Lower leg skin (tissue), 4 donors: Measurements from ENCODE around the gene AOPEP. TPM values are rescaled to one million over a fixed set of nuclear protein-coding genes. Genes with fewer than 3 reads are reported as not detected.

Experiments used
- DNase-seq, 2 donors: peaks; one replicate each; pipeline ENCODE4 v3.0.0-alpha.2; 2019; ENCODE audit warnings: low spot score in 2 of 2
- H3K4me3 ChIP-seq: fragments of 200-600 bp; sonication (generic); 2 replicates; pipeline ENCODE4 v1.5.1; 2017; ENCODE audit warnings: mild to moderate bottlenecking, low read depth; ENCODE audit not compliant: poor library complexity, severe bottlenecking
- POLR2A ChIP-seq, 2 donors: fragments of 450-650 bp; IDR thresholded peaks; one replicate each; pipeline ENCODE4 v1.6.1; 2016 to 2017; ENCODE audit warnings: antibody characterized with exemption in 2 of 2, mild to moderate bottlenecking in 1 of 2, moderate library complexity in 1 of 2
- WGBS, 2 donors: methylation state at CpG; one replicate each; pipeline ENCODE4 v1.1.5; 2018; 5-methylcytosine and 5-hydroxymethylcytosine counted together
- intact Hi-C: fragments of 100-400 bp; cut with DNase I; formaldehyde crosslinking; loops from one replicate; pipeline ENCODE4 v1.15.0; 2023; ENCODE audit warnings: low total_unique reads
- total RNA-seq, 4 donors: library from RNA; depleted of rRNA; stranded (reverse); fragments of >200 nt; gene quantifications; one replicate each; pipeline ENCODE4 v1.1.0, GENCODE V29; 2016
- TF ChIP-seq, protein P1 (sequence below), 3 donors: fragments of 450-650 bp; IDR thresholded peaks; one replicate each; pipeline ENCODE4 v1.5.1; 2016; ENCODE audit warnings: antibody characterized with exemption in 3 of 3, mild to moderate bottlenecking in 3 of 3, moderate library complexity in 2 of 3

Gene AOPEP
- total RNA-seq, 4 donors from 2014 or later = 66.3 to 136 (median 118) TPM

- H3K4me3 ChIP-seq = no peak overlapping the region
- intact Hi-C loops = no loop called here
- no peak for TF ChIP-seq POLR2A (IDR thresholded peaks at IDR 0.05)
- TF ChIP-seq, protein P1, sequence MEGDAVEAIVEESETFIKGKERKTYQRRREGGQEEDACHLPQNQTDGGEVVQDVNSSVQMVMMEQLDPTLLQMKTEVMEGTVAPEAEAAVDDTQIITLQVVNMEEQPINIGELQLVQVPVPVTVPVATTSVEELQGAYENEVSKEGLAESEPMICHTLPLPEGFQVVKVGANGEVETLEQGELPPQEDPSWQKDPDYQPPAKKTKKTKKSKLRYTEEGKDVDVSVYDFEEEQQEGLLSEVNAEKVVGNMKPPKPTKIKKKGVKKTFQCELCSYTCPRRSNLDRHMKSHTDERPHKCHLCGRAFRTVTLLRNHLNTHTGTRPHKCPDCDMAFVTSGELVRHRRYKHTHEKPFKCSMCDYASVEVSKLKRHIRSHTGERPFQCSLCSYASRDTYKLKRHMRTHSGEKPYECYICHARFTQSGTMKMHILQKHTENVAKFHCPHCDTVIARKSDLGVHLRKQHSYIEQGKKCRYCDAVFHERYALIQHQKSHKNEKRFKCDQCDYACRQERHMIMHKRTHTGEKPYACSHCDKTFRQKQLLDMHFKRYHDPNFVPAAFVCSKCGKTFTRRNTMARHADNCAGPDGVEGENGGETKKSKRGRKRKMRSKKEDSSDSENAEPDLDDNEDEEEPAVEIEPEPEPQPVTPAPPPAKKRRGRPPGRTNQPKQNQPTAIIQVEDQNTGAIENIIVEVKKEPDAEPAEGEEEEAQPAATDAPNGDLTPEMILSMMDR (IDR thresholded peaks at IDR 0.05) = no peak
- no peak for DNase-seq
- WGBS, 2 donors = 87 to 94% methylated on average over 3 of the region's 3 CpGs
These were observed 94.8 kb downstream of the AOPEP start for GRCh38 chr9:94821098-94821887.

- 53 to 63% methylated on average over 2 of the region's 2 CpGs for WGBS, 2 donors
- intact Hi-C loops = no loop called here
- DNase-seq = no peak
- no peak overlapping the region for H3K4me3 ChIP-seq
- TF ChIP-seq POLR2A (IDR thresholded peaks at IDR 0.05) = no peak
- TF ChIP-seq, protein P1 (IDR thresholded peaks at IDR 0.05) = no peak
These were observed 95.8 kb downstream of the AOPEP start for GRCh38 chr9:94822273-94822672.

GRCh38 chr9:94823710-94824109 is 97.2 kb downstream of the AOPEP start:
- no peak overlapping the region for H3K4me3 ChIP-seq
- intact Hi-C loops = no loop called here
- DNase-seq = no peak
- WGBS, 2 donors = 95 to 96% methylated on average over 5 of the region's 5 CpGs
- no peak for TF ChIP-seq POLR2A (IDR thresholded peaks at IDR 0.05)
- TF ChIP-seq, protein P1 (IDR thresholded peaks at IDR 0.05) = no peak

GRCh38 chr9:94824411-94824810 is 97.9 kb downstream of the AOPEP start:
- TF ChIP-seq, protein P1 (IDR thresholded peaks at IDR 0.05) = no peak
- no peak for TF ChIP-seq POLR2A (IDR thresholded peaks at IDR 0.05)
- H3K4me3 ChIP-seq = no peak overlapping the region
- 73 to 74% methylated on average over 2 of the region's 2 CpGs for WGBS, 2 donors
- intact Hi-C loops = no loop called here
- DNase-seq = no peak

- WGBS, 2 donors = 53 to 57% methylated on average over 12 of the region's 12 CpGs
- intact Hi-C loops = no loop called here
- TF ChIP-seq, protein P1 (IDR thresholded peaks at IDR 0.05) = no peak
- no peak for TF ChIP-seq POLR2A (IDR thresholded peaks at IDR 0.05)
- no peak for DNase-seq
- H3K4me3 ChIP-seq = no peak overlapping the region
These were observed 98.6 kb downstream of the AOPEP start for GRCh38 chr9:94824913-94825610.
